Measurements from ENCODE around the gene USP21. TPM values are rescaled to one million over a fixed set of nuclear protein-coding genes. Genes with fewer than 3 reads are reported as not detected.
A peak's percentile ranks its signal among the peaks of the same experiment; 100 is the strongest.

USP21 gene
- total RNA-seq, 1 donor from 2014 or later = 21.5 TPM

DNA sequence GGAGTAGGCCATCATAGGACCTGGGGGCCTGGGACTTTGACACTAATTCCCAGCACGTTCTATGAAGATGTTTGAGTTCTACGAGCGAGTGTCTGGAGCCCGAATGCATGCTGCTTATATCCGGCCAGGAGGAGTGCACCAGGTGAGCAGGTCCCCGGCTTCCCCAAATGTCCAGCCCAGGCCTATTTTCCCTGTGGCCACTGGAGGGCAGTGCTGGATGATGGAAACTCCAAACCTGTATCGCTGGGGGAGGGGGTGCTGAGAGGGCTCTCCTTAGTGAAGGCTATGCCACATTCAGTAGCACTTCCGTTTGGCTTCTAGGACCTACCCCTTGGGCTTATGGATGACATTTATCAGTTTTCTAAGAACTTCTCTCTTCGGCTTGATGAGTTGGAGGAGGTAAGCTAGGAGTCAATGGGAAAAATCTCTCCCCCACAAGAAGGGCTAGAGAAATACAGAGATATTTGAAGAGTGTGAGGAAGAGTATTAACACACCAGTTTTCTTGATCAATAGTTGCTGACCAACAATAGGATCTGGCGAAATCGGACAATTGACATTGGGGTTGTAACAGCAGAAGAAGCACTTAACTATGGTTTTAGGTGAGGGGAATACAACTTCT, 50.6 kb downstream of the USP21 start:
- TF ChIP-seq, protein P1, sequence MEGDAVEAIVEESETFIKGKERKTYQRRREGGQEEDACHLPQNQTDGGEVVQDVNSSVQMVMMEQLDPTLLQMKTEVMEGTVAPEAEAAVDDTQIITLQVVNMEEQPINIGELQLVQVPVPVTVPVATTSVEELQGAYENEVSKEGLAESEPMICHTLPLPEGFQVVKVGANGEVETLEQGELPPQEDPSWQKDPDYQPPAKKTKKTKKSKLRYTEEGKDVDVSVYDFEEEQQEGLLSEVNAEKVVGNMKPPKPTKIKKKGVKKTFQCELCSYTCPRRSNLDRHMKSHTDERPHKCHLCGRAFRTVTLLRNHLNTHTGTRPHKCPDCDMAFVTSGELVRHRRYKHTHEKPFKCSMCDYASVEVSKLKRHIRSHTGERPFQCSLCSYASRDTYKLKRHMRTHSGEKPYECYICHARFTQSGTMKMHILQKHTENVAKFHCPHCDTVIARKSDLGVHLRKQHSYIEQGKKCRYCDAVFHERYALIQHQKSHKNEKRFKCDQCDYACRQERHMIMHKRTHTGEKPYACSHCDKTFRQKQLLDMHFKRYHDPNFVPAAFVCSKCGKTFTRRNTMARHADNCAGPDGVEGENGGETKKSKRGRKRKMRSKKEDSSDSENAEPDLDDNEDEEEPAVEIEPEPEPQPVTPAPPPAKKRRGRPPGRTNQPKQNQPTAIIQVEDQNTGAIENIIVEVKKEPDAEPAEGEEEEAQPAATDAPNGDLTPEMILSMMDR (IDR thresholded peaks at IDR 0.05; ENCODE audit: partially characterized antibody, unreplicated experiment) = peak; percentile 79
- H3K4me3 Mint-ChIP-seq (ENCODE audit: unreplicated experiment) = no peak overlapping the region

DNA sequence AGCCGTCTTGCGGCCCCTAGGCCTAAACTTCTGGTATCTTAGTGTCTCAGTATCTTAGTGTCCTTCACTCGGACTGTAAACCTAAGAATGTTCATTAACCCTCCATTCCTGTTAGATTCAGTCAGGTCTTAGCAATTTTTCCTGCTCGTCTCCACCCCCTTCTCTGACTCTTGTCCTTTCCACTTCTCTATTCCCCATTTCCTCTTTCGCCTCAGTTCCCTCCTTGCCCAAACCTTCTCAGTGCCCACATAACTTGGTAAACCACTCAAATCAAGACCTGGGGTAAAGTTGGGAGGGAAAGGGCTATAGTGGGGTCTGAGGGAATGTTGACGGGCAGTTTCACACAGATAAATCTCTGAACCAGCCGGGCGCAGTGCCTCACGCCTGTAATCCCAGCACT, 55.1 kb downstream of the USP21 start:
- Mint-ChIP-seq H3K27me3 (ENCODE audit: unreplicated experiment) (peaks cover 3% of the 10 kb centered on the region), H3K9me3 (ENCODE audit: unreplicated experiment) (peaks cover 7% of the 10 kb centered on the region), H3K36me3 (ENCODE audit: unreplicated experiment) (peaks cover 4% of the 10 kb centered on the region), H3K4me1 (ENCODE audit: low read depth, unreplicated experiment) (no peaks in the 10 kb centered on the region), H3K4me3 (ENCODE audit: unreplicated experiment) (no peak overlapping the region), H3K27ac (ENCODE audit: unreplicated experiment) (peak overlapping the region; percentile 23)
- TF ChIP-seq, protein P1 (IDR thresholded peaks at IDR 0.05; ENCODE audit: partially characterized antibody, unreplicated experiment) = no peak
- DNase-seq = no peak

More for the DNA sequence above, 50.6 kb downstream of the USP21 start:
- DNase-seq = peak; percentile 82
- H3K36me3 Mint-ChIP-seq (ENCODE audit: unreplicated experiment) = peaks cover 9% of the 10 kb centered on the region
- peak overlapping the region; percentile 30 for H3K27ac Mint-ChIP-seq (ENCODE audit: unreplicated experiment)
- no peaks in the 10 kb centered on the region for H3K4me1 Mint-ChIP-seq (ENCODE audit: low read depth, unreplicated experiment)
- peaks cover 5% of the 10 kb centered on the region for H3K9me3 Mint-ChIP-seq (ENCODE audit: unreplicated experiment)
- peaks cover 3% of the 10 kb centered on the region for H3K27me3 Mint-ChIP-seq (ENCODE audit: unreplicated experiment)

DNA sequence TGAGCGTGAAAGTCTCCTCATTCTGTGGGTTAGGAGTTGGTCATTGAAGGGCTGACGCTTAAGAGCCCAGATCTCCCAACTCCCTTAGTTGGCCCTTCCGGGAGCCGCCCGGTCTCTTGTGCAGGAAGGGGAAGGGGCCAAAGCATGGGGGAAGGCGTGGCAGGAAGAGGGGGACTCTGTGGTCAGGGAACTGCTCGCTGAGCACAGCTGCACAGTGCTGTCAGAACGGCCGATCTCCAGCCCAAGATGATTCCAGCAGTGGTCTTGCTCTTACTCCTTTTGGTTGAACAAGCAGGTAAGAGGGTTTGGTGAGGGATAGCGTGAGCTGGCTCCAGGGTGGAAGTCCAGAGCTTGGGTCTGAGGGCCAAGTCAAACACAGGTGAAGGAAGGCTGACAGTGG, 55.8 kb downstream of the USP21 start, which contains the start of gene FCER1G:
Gene FCER1G (plus strand): TSS at position 220 of the 400 bp plus-strand sequence. CDS start 27 bp downstream, at position 247.
- peaks cover 4% of the 10 kb centered on the region for H3K36me3 Mint-ChIP-seq (ENCODE audit: unreplicated experiment)
- no peak for DNase-seq
- H3K9me3 Mint-ChIP-seq (ENCODE audit: unreplicated experiment) = peaks cover 7% of the 10 kb centered on the region
- H3K4me3 Mint-ChIP-seq (ENCODE audit: unreplicated experiment) = no peak within 1 kb of the TSS
- peak within 1 kb of the TSS; percentile 23 for H3K27ac Mint-ChIP-seq (ENCODE audit: unreplicated experiment)
- H3K4me1 Mint-ChIP-seq (ENCODE audit: low read depth, unreplicated experiment) = no peaks in the 10 kb centered on the region
- H3K27me3 Mint-ChIP-seq (ENCODE audit: unreplicated experiment) = peaks cover 3% of the 10 kb centered on the region
- TF ChIP-seq, protein P1 (IDR thresholded peaks at IDR 0.05; ENCODE audit: partially characterized antibody, unreplicated experiment) = no peak

Other genes with a start within 250 kb of the USP21 start
- gene ITLN2, start 204.7 kb upstream of the USP21 start, total RNA-seq (ENCODE audit: unreplicated experiment) = not detected
- 7.7 TPM for gene F11R, start 138.3 kb upstream of the USP21 start, total RNA-seq (ENCODE audit: unreplicated experiment)
- gene TSTD1, start 120.5 kb upstream of the USP21 start, total RNA-seq (ENCODE audit: unreplicated experiment) = 24.2 TPM
- 158 TPM for gene USF1, start 113.5 kb upstream of the USP21 start, total RNA-seq (ENCODE audit: unreplicated experiment)
- gene ARHGAP30, start 89.6 kb upstream of the USP21 start, total RNA-seq (ENCODE audit: unreplicated experiment) = not detected
- 0.39 TPM for gene NECTIN4, start 69.9 kb upstream of the USP21 start, total RNA-seq (ENCODE audit: unreplicated experiment)
- gene KLHDC9, start 61.1 kb upstream of the USP21 start, total RNA-seq (ENCODE audit: unreplicated experiment) = 10.9 TPM
- gene PFDN2, start 41.5 kb upstream of the USP21 start, total RNA-seq (ENCODE audit: unreplicated experiment) = 83.7 TPM
- 40.2 TPM for gene NIT1, start 41.4 kb upstream of the USP21 start, total RNA-seq (ENCODE audit: unreplicated experiment)
- 34.6 TPM for gene DEDD, start 26.8 kb upstream of the USP21 start, total RNA-seq (ENCODE audit: unreplicated experiment)
- 59.2 TPM for gene UFC1, start 5.5 kb upstream of the USP21 start, total RNA-seq (ENCODE audit: unreplicated experiment)
- gene PPOX, start 6.9 kb downstream of the USP21 start, total RNA-seq (ENCODE audit: unreplicated experiment) = 53.2 TPM
- gene B4GALT3, start 18.0 kb downstream of the USP21 start, total RNA-seq (ENCODE audit: unreplicated experiment) = 35.7 TPM
- gene ADAMTS4, start 39.6 kb downstream of the USP21 start, total RNA-seq (ENCODE audit: unreplicated experiment) = 12.3 TPM
- 112 TPM for gene NDUFS2, start 42.9 kb downstream of the USP21 start, total RNA-seq (ENCODE audit: unreplicated experiment)
- gene FCER1G, start 55.8 kb downstream of the USP21 start, total RNA-seq (ENCODE audit: unreplicated experiment) = 1.3 TPM
- gene APOA2, start 64.1 kb downstream of the USP21 start, total RNA-seq (ENCODE audit: unreplicated experiment) = not detected
- gene TOMM40L, start 66.6 kb downstream of the USP21 start, total RNA-seq (ENCODE audit: unreplicated experiment) = 20.7 TPM
- gene NR1I3, start 78.7 kb downstream of the USP21 start, total RNA-seq (ENCODE audit: unreplicated experiment) = not detected
- 1.1 TPM for gene PCP4L1, start 99.2 kb downstream of the USP21 start, total RNA-seq (ENCODE audit: unreplicated experiment)
- 16.4 TPM for gene MPZ, start 150.5 kb downstream of the USP21 start, total RNA-seq (ENCODE audit: unreplicated experiment)
- 170 TPM for gene SDHC, start 154.9 kb downstream of the USP21 start, total RNA-seq (ENCODE audit: unreplicated experiment)
- gene CFAP126, start 208.4 kb downstream of the USP21 start, total RNA-seq (ENCODE audit: unreplicated experiment) = not detected